NCI-H1694 treated with DMSO at 0.1 percent for 48 hours (cell line): Measurements from ENCODE around the gene CEP120.

Experiments
- DNase-seq: peaks from one replicate; lab custom pipeline; 2025; lab: John Stamatoyannopoulos, UW

Gene CEP120

GRCh38 chr5:123299136-123299535 lies 124.1 kb downstream of the CEP120 start:
- no peak for DNase-seq

GRCh38 chr5:123298335-123299030 lies 124.7 kb downstream of the CEP120 start:
- DNase-seq, result no peak

- no peak for DNase-seq
Measured at GRCh38 chr5:123297866-123298265, 125.3 kb downstream of the CEP120 start.

DNA sequence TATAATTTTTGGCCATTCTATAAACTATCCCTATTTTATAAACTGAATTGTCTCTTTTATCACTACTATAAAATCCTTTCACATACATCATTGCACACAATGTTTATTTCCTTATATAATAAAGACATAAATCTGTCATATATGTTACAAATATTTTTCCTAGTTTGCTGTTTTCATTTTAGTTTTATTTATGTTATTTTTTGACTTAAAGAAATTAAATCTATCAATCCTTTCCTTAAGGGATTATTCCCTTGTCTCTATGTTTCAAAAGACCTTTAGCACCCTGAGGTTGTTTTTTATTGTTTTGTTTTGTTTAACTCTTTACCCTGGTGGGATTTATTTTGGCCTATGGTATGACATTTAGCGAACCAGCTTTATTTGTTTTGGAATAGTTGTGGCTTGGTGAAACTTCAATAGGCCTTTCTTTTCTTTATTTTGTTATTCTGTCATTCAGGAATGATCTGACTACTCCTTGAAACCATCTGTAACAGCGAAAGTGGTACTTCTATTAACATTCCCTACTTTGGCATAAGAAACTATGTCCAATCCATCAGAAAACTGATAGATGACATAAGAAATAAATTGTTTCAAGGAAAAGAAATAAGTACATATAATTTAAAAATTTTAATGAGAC lies 125.9 kb downstream of the CEP120 start:
- no peak for DNase-seq
